HUES6 (cell line): ENCODE data around the gene CCNY.
A peak's percentile ranks its signal among the peaks of the same experiment; 100 is the strongest.

Experiments
- H3K27ac ChIP-seq: 2 replicates; pipeline ENCODE4 v1.7.0; 2013; ENCODE audit warnings: low read depth, mild to moderate bottlenecking, low read length, inconsistent platforms
- H3K27me3 ChIP-seq: 2 replicates; pipeline ENCODE4 v1.6.1; 2013; ENCODE audit warnings: low read length; ENCODE audit not compliant: control insufficient read depth, insufficient read depth
- H3K36me3 ChIP-seq: 2 replicates; pipeline ENCODE4 v1.6.1; 2013; ENCODE audit warnings: low read length; ENCODE audit not compliant: control insufficient read depth, insufficient read depth
- H3K4me1 ChIP-seq: 2 replicates; pipeline ENCODE4 v1.6.1; 2013; ENCODE audit warnings: low read length; ENCODE audit not compliant: control insufficient read depth, insufficient read depth
- H3K4me3 ChIP-seq: 2 replicates; pipeline ENCODE4 v1.5.1; 2013; ENCODE audit warnings: low read depth, low read length
- H3K9ac ChIP-seq: one replicate; pipeline ENCODE4 v1.6.1; 2013; ENCODE audit warnings: mild to moderate bottlenecking, low read length
- H3K9me3 ChIP-seq: 2 replicates; pipeline ENCODE4 v1.6.1; 2013; ENCODE audit warnings: low read depth, low read length; ENCODE audit not compliant: control insufficient read depth, insufficient read depth

Gene CCNY

GRCh38 chr10:35460852-35461460 lies 124.6 kb downstream of the CCNY start:
- Histone ChIP-seq H3K36me3 (no peaks in the 10 kb centered on the region), H3K4me1 (peaks cover 59% of the 10 kb centered on the region), H3K27ac (no peak overlapping the region), H3K9me3 (no peaks in the 10 kb centered on the region), H3K9ac (no peak overlapping the region), H3K4me3 (no peak overlapping the region), H3K27me3 (no peaks in the 10 kb centered on the region)

DNA sequence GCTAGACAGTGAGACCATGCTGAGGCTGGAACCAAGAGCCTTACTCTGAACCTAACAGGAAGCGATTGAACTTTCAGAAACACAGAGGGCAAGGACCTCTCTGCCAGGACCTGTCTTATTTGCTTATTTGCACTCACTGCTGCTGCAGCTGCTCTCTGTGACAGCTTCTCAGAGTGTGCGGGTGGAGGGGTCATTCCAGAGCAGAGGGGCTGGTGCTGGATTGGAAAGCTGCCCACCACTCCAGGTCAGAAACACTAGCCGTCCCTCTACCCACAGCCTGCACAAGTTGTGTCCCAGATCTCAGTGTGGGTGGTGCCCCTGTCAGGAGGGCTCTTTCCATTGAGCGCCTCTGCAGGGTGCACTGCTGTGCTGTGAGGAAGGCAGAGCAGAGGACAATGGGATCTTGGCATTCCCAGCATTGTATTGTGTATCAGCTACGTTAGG lies 126.2 kb downstream of the CCNY start:
- Histone ChIP-seq H3K27me3 (no peaks in the 10 kb centered on the region), H3K4me1 (peaks cover 71% of the 10 kb centered on the region), H3K36me3 (no peaks in the 10 kb centered on the region), H3K9me3 (no peaks in the 10 kb centered on the region), H3K27ac (no peak overlapping the region), H3K4me3 (no peak overlapping the region), H3K9ac (no peak overlapping the region)

GRCh38 chr10:35463105-35463867 lies 127.0 kb downstream of the CCNY start:
- no peaks in the 10 kb centered on the region for H3K27me3 ChIP-seq
- no peaks in the 10 kb centered on the region for H3K36me3 ChIP-seq
- H3K27ac ChIP-seq: no peak overlapping the region
- no peak overlapping the region for H3K4me3 ChIP-seq
- H3K9me3 ChIP-seq: no peaks in the 10 kb centered on the region
- no peak overlapping the region for H3K9ac ChIP-seq
- peaks cover 70% of the 10 kb centered on the region for H3K4me1 ChIP-seq

GRCh38 chr10:35463878-35464277 lies 127.6 kb downstream of the CCNY start:
- Histone ChIP-seq H3K36me3 (no peaks in the 10 kb centered on the region), H3K4me1 (peaks cover 65% of the 10 kb centered on the region)

GRCh38 chr10:35464825-35465456 lies 128.6 kb downstream of the CCNY start:
- Histone ChIP-seq H3K9me3 (no peaks in the 10 kb centered on the region), H3K27ac (no peak overlapping the region), H3K36me3 (no peaks in the 10 kb centered on the region), H3K9ac (no peak overlapping the region), H3K4me1 (peaks cover 64% of the 10 kb centered on the region), H3K4me3 (peak overlapping the region; percentile 47), H3K27me3 (no peaks in the 10 kb centered on the region)

More at GRCh38 chr10:35463878-35464277, 127.6 kb downstream of the CCNY start:
- H3K9ac ChIP-seq: no peak overlapping the region
- H3K27me3 ChIP-seq: no peaks in the 10 kb centered on the region
- H3K27ac ChIP-seq: no peak overlapping the region
- no peaks in the 10 kb centered on the region for H3K9me3 ChIP-seq
- H3K4me3 ChIP-seq: no peak overlapping the region

- no peaks in the 10 kb centered on the region for H3K27me3 ChIP-seq
These were observed 129.4 kb downstream of the CCNY start for GRCh38 chr10:35465673-35466072.

GRCh38 chr10:35466170-35466569 lies 129.9 kb downstream of the CCNY start:
- Histone ChIP-seq H3K27ac (no peak overlapping the region), H3K9ac (no peak overlapping the region), H3K4me1 (peaks cover 71% of the 10 kb centered on the region), H3K9me3 (no peaks in the 10 kb centered on the region), H3K36me3 (no peaks in the 10 kb centered on the region), H3K27me3 (no peaks in the 10 kb centered on the region), H3K4me3 (no peak overlapping the region)

More at GRCh38 chr10:35465673-35466072, 129.4 kb downstream of the CCNY start:
- Histone ChIP-seq H3K27ac (no peak overlapping the region), H3K9ac (no peak overlapping the region), H3K36me3 (no peaks in the 10 kb centered on the region), H3K9me3 (no peaks in the 10 kb centered on the region), H3K4me1 (peaks cover 71% of the 10 kb centered on the region), H3K4me3 (no peak overlapping the region)

- H3K9ac ChIP-seq: no peak overlapping the region
- no peak overlapping the region for H3K4me3 ChIP-seq
- no peaks in the 10 kb centered on the region for H3K27me3 ChIP-seq
- H3K9me3 ChIP-seq: no peaks in the 10 kb centered on the region
- peaks cover 71% of the 10 kb centered on the region for H3K4me1 ChIP-seq
- H3K36me3 ChIP-seq: no peaks in the 10 kb centered on the region
- no peak overlapping the region for H3K27ac ChIP-seq
These were observed 130.4 kb downstream of the CCNY start for GRCh38 chr10:35466661-35467060.

GRCh38 chr10:35467186-35467585 lies 130.9 kb downstream of the CCNY start:
- Histone ChIP-seq H3K4me1 (peaks cover 69% of the 10 kb centered on the region), H3K9ac (no peak overlapping the region)

DNA sequence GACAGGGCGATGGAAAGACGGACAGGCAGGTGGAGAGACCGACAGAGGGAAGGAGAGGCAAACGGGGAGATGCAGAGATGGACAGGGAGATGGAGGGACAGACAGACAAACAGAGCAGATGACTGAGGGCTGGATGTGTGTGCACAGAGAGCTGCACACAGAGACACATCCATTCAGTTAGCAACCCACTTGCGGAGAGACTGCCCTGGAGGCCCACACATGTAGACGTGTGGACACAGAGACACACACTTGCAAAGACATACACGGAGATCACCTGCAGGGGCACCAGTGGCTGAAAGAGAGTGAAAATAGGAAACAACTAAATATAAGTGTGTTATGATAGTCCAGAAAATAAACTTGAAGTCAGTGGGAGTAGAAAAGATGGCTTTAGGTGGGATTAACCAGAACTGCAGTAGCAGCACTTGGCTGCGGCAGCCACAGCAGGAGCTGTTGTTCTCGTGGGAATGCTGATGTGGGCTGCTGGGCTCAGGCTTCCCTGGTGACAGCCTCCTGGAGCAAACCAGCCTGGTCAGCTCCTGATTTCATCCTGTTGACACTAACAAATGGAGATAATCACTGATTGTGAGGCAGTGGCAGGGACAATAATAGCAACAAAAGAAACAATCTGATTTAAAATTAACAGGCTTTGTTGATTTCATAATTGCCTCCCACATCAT lies 134.1 kb downstream of the CCNY start:
- Histone ChIP-seq H3K36me3 (no peaks in the 10 kb centered on the region), H3K9ac (no peak overlapping the region), H3K27me3 (no peaks in the 10 kb centered on the region), H3K4me1 (peaks cover 44% of the 10 kb centered on the region), H3K4me3 (no peak overlapping the region), H3K27ac (no peak overlapping the region), H3K9me3 (no peaks in the 10 kb centered on the region)

More at GRCh38 chr10:35467186-35467585, 130.9 kb downstream of the CCNY start:
- Histone ChIP-seq H3K9me3 (no peaks in the 10 kb centered on the region), H3K36me3 (no peaks in the 10 kb centered on the region), H3K27me3 (no peaks in the 10 kb centered on the region), H3K27ac (no peak overlapping the region), H3K4me3 (no peak overlapping the region)
